AG08395 (cell line): ENCODE data around the gene LLGL1.
A peak's percentile ranks its signal among the peaks of the same experiment; 100 is the strongest.

ENCODE experiments used
- DNase-seq: peaks from one replicate; pipeline ENCODE4 v3.0.0; 2012; ENCODE audit warnings: mixed read lengths, low spot score

The LLGL1 gene

DNA sequence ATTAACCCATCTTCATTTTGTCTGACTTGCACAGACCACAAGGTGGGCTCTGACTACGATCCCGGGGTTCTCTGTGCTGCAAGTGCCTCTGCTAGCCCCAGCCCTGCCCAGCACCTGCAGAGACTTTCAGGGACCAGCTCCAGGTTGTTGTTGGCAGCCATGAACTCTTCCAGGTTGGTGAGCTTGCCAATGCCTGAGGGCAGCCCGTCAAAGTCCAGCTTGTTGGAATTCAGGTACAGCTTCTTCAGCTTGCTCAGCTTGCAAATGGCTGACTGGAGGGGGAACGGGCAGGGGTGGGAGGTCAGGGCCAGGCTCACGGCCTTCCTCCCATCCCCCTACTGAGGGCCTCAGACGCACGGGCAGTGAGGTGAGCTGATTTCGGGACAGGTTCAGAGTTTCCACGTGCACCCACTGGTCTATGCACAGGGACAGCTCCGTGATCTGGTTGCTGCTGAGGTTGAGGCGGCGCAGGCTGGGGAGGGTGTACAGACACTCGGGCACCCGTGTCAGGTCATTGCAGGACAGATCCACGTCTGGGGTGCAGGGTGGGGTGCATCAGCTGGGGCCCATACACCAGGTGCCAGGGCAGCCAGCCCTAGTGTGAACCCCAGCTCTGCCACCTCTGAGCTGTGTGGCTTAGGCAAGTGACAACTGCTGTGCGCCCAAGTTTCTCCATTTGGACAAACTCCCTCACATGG is 27.9 kb downstream of the LLGL1 start:
- no peak for DNase-seq

DNA sequence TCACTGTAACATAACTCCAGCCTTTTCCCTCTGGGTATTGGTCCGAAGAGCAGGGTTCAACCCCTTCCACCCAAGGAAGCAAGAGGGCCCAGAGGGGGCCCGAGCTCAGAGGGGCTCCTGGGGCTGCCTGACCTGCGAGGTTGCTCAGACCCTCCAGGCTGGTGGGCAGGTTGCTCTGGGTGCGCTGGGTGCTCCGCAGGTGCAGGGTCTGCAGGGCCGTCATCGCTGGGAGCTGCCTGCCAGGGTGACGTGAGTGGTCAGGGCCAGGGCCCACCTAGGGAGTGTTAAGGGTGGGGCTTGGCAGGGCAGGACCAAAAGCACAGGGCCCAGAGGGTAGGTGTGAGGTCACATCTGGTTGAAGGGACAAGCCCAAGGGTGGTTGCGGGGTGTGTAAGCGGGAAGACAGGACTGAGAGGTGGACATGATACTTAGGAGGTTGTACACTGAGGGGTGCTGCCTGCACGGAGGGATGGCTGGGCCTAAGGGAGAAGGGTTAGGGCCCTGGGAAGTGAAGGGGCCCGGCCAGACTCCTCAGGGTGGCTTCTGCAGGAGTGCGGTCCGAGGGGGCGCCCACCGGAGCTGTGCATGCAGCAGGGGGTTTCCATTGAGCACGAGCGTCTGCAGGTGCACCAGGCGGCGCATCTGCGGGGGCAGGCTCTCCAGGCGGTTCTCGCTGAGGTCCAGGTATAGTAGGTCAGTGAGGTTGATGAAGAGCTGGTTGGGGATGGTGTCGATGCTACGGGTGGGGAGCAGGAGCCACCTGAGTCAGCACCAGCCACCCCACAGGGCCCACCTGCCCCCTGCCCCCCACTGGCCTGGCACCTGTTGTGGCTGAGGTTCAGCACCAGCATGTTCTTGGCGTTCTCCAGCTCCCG is 28.7 kb downstream of the LLGL1 start:
- no peak for DNase-seq

DNA sequence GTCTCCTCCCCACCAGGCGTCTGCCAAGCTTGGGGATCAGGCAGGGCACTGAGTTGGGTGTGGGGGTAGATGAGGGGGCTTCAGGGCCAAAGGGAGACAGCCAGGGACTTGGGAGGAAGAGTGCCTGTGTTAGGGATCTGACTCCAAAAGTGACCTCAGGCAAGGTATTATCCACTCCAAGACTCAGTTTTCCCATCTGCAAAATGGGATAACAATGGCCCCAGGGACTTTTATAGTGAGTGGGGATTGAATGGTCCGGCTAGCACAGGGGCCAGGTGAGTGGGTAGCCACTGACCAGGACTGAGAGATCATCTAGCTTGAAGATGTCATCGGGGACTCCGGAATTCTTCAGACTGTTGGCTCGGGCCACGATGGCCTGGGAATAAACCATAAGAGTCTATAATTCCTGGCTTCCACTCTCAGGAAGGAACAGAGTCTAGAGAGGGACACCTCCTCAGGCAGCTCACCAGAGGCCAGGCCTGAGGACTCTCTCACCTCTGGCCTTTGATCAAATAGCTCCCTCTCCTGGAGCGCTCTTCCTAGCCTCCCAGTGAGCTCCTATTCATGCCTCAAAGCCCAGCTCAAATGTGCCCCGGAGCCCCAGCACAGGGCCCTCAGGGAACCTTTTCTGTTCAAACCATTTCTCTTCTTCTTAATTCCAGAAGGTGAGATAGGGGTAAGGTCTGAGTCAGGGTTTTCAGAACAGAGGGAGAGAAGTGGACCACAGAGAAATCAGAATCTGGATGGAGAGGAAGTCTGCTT is 29.6 kb downstream of the LLGL1 start:
- DNase-seq, result no peak

DNA sequence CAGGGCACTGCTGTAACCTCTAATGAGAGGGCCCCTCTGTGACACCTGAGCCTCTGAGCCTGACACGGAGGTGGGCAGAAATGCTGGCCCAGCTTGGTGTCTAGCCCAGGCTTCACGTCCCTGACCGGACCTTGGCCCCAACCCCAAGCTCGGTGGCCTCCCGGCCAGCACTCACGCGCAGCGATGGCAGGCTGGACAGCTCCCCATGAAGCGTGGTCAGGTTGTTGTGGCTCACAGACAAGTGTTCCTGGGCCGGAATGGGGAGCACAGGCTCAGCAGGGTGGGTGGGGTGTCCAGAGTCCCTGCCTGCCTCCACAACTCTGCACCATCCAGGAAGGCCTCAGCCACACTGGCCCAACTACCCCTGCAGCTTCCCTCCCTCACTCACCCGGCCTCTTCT is 30.9 kb downstream of the LLGL1 start:
- DNase-seq, result no peak

DNA sequence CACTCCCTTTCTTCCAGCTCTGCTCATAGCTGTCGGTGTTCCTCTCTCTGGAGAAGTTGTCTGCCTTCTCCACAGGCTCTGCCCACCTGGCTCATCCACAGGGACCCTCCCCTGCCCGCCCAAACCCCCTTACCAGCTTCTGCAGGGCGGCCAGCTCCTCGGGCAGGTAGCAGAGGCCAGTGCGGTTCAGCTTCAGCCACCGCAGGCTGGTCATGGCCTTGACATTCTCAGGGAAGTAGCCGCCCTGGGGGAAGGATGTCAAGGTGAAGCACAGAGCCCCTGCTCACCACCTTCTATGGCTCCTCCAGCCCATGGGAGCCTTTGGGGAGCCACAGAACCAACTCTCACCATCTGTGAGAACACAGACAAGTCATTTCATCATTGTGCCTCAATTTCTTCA is 31.3 kb downstream of the LLGL1 start:
- DNase-seq, result no peak

DNA sequence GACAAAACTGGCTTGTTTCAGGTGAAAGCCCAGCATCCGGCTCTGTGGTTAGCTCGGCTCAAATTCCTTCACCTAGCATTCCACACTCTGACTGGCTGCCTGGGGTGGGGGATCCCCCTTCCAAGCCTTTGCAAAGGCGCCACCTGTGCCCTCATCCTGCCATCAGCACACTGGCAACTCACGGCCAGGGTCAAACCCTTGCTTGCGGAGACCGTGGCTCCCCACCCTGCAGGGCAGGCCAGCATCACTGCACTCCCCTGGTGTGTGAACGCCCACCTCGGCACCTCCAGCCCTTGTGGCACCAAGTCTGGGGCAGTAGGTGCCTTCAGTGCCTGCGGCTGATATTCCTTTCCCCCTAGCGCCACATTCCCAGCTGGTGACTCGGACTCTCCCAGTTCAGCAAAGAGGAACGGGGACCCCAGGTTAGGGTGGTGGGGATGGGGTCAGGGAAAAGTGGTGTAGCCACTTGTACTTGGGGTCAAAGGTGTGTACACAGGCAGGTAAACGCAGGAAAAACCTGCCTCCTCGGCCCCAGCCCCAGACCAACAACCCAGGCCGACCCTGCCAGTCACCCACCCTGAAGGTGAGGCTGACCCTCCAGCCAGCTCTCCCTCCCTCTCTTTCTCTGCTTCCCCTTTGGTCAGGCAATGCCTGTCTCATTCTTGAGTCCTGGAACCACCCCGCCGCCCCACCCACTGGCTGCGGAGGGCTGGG is 32.0 kb downstream of the LLGL1 start:
- DNase-seq, result peak; percentile 62

DNA sequence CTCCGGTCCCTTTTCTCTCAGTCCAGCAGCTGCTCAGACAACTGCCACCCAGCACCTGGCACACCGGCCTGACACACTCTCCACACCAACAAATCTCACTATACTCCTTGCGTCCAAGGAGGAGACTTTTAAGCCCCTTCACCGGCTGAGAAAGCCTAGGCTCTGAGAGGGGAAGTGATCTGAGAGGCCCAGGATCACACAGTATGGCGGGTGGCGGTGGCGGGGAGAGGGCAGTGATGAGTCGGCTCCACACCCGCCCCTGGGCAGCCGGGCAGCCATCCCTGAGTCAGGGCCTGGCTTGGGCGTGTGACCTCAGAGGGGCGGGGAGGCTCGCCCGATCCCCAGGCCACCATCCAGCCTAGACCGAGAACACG is 32.5 kb downstream of the LLGL1 start:
- peak; percentile 91 for DNase-seq

DNA sequence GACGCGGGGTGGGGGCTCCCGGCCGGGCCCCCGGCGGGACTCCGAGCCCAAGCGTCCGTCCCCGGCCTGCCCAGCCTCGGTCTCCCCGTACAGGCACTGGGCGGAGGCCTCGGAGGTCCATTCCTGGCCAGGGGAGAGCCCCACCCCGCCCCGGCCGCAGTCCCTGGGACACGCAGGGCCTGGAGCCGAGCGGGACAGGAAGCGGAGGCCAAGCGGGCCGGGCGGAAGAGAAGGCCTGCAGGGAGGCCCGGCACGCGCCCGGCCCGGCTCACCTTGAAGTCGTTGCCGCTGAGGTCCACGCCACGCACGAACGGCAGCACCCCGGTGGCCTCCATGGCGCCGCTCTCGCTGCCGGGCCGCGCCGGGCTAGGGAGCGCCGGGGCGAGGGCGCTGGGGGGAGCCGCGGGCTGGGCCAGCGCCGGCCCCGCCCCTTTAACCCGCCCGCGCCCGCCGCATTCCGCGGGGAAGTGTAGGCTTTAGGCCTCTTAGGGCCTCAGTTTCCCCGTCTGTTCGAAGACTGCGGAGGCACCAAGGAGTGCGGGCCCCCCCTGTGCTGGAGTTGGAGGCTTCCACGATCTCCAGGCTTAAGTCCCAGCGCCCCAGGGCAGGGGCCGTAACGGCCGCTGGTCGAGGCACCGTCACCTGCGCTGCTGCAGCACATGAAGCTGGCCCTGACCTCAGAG is 33.1 kb downstream of the LLGL1 start, which contains the start of gene FLII:
FLII (minus strand) TSS at position 383 of the 683 bp plus-strand sequence; CDS start at position 335, 48 bp downstream.
- DNase-seq, result peak; percentile 70

DNA sequence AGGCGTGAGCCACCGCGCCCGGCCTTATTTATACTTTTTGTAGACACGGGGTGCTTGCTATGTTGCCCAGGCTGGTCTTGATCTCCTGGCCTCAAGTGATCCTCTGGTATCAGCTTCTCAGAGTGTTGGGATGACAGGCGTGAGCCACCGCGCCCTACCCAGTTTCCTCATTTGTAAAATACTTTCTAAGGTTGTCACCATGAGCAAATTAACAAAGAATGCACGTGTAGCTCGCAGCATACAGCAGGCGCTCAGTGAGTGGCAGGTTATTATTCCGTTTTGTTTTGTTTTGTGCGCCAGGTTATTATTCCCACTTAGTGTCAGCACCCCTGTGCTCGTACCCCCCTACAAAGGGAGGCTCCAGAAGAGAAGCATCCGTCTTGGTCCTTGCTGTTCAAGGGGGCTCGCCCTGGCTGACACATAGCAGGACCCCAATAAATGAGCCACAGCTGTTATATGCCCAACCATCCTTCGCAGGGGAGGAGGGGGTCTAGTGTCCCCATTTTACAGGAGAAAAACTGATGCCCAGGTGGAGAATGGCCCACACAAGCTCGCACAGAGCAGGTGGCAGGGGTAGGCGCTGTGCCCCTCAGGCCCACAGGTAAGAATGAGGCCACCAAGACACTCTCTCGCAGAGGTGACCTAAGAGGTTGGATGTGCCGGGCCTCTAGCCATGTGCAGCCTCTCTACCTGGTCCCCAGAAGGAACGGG is 34.3 kb downstream of the LLGL1 start:
- DNase-seq, result no peak

DNA sequence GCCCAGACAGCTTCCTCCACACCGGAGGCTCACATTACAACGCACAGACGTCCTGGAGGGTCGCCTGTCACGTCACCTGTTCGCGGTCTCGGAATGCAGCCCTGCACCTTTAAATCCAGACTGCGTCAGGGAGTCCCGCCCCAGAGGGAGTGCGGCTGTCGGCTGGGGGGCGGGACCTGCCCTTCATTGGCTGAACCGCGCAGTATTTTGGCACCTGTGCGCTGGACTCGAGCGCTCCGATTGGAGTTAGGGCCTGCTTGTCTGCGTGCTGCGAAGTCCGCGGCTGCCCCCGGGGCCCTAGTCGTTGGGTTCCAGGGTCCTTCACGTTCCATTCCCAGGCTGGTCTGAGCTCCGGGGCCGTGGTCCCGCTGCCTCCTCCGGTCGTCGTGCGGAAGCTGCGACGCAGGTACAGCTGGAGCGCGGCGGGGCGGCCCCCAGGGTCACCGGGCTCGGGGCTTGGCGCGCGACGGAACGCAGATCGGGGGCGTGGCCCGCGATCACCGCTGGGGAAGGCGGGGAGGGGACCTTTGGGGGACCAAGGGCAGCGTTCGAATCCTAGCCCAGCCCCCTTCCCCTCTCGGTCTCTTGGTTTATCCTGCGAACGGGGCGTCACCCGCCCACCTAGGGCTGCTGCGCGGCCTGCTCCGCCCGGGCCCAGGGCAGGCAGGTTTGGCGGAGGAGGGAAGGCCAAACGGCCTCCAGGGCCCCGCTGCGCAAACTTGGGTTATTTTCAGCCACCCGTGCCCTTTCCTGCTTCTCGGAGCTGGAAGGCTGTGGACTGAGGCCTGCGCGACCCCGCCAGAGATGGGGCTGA is 35.1 kb downstream of the LLGL1 start, which contains the start of gene MIEF2:
MIEF2 (plus strand) TSS at position 331 of the 814 bp plus-strand sequence. CDS start 2,059 bp downstream, outside the sequence.
- peak; percentile 99 for DNase-seq

DNA sequence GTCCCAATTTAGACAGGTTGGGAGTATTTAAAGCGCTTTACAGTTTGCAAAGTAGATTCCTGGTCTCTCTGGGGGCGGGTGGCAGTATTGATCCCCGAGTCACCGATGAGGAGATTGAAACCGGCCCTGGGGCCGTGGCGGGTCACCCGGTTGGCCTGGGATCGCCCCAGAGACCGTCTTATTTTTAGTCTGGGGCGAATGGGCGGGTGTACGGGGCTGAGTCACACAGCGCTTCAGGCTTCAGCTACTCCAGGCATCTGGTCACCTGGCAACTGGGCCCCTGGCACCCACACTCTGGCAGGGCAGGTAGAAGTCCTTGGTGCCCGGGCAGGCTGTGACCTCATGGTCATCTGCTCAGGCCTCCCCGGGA is 35.7 kb downstream of the LLGL1 start:
- DNase-seq, result peak; percentile 75

DNA sequence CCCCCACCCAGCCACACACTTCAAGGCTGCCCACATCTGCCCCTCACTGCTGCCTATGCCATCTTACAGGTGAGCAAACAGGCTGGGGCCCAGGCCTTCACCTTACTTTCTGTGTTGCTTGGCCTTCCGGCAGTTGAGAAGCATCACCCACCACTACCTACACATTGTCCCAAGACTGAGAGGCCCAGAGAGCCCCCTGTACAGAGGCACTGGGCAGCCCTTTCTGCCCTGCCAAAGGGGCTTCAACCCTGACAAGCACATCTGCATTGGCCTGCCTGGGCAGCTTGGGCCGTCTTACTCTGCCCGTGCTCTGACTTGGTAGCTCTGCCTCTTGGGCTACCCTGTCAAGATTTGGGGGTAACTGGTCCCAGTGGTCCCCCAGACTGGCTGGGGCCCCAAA is 36.2 kb downstream of the LLGL1 start:
- DNase-seq, result no peak

DNA sequence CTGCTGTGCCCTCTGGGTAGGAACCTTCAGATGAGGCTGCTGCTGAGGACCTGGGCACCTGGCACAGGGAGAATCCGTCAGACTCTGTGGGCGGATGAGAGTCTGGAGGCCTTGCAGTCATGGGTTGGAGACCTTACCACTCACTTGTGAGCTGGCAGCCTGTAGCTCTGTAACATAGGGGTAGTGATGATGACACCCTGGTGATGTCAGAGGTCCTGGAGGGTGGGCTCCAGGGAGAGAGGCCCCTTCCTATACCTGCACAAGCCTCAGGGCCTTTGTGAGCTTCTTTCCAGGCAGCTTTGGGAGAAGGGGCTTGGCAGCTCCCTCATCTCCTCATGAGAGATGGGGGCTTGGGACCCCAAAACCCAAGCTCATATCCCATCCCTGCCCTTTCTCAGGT is 36.7 kb downstream of the LLGL1 start:
- DNase-seq, result no peak

DNA sequence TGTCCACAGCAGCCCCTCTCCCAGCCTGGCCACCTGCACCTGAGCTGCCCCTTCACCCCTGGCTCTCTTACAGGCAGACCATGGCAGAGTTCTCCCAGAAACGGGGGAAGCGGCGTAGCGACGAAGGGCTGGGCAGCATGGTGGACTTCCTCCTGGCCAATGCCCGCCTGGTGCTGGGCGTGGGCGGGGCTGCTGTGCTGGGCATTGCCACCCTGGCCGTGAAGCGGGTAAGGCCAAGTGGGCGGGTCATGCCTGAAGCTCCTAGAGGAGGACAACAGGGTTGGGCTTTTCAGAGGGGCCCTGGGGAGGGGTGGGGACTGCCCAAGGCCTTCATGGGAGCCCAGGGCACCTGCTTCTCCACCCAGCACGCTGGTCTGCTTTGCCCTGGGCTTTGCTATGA is 37.2 kb downstream of the LLGL1 start:
- no peak for DNase-seq

DNA sequence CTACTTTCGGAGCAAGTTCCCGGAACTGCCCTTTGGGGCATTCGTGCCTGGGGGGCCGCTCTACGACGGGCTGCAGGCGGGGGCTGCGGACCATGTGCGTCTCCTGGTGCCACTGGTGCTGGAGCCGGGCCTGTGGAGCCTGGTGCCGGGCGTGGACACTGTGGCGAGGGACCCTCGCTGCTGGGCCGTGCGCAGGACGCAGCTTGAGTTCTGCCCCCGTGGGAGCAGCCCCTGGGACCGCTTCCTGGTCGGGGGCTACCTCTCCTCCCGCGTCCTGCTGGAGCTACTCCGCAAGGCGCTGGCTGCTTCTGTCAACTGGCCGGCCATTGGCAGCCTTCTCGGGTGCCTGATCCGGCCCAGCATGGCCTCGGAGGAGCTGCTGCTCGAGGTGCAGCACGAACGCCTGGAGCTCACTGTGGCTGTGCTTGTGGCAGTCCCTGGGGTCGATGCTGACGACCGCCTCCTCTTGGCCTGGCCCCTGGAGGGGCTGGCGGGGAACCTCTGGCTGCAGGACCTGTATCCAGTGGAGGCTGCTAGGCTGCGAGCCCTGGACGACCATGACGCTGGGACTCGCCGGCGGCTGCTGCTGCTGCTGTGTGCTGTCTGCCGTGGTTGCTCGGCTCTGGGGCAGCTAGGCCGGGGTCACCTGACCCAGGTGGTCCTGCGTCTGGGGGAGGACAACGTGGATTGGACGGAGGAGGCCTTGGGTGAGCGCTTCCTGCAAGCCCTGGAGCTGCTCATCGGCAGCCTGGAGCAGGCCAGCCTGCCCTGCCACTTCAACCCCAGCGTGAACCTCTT is 38.6 kb downstream of the LLGL1 start:
- DNase-seq, result no peak

DNA sequence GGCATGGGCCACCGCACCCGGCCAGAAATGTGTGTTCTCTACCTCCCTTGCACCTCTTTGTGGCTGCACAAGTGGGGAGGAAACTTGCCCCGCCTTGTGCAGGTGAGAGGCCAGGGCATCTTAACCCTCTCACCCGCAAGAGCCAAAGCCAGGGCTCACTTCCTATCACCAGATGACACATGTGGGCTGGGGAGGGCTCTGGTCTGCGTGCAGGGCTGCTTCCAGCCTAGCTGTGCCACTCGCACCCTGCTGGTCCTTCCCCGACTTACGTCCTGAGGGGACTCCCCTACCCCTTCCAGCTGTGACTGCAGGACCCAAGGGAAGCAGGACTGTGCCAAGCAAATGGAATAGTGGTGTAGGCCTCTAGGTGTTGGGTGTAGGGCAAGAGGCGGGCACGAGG is 41.9 kb downstream of the LLGL1 start:
- no peak for DNase-seq

DNA sequence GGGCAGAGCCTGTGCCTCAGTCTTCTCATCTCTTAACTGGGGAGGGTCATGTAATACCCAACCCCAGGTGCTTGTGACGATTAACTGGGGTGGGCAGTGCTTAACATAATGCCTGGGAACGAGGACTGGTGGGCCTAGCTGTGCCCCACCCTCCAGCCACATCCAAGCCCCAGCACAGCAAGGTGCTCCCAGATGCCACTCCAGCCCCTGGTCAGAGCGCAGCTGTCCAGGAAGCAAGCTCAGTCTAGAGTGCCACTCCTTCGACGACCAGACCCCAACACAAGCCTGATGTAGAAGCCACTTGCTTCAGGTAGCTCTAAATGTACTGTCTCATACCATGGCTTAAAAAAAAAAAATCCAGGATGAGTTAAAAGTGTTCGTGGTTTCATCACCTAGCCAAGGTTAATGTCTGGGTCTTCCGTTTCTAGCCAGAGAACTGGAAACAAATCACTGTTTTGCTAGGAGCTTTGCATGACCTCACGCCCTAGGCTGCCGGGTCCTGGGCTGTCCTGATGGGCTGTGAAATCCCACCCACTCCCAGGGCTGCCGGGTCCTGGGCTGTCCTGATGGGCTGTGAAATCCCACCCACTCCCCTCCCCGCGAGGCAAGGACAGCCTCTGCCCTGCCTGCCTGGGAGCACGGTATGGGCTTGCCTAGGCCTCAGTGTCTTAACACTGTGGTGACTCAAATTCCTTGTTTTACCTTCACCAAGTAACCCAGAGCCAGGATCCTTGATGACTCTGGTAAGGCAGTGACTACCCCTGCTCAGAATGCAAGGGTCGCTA is 42.7 kb downstream of the LLGL1 start:
- peak; percentile 44 for DNase-seq
